Subcutaneous abdominal adipose tissue (tissue), 5 donors: ENCODE measurements around the gene ZSCAN18.

Source experiments
- H3K27ac ChIP-seq: one replicate; pipeline ENCODE4 v1.7.0; 2013; ENCODE audit warnings: low read depth, mild to moderate bottlenecking, inconsistent platforms, low read length, moderate library complexity
- H3K27me3 ChIP-seq, 5 donors: one replicate each; pipeline ENCODE4 v1.7.0; 2013; ENCODE audit warnings: low read length in 5 of 5, inconsistent platforms in 1 of 5; ENCODE audit not compliant: control insufficient read depth in 5 of 5, insufficient read depth in 4 of 5
- H3K36me3 ChIP-seq, 5 donors: one replicate each; pipeline ENCODE4 v1.7.0; 2013; ENCODE audit warnings: low read length in 5 of 5; ENCODE audit not compliant: control insufficient read depth in 5 of 5, insufficient read depth in 5 of 5
- H3K4me1 ChIP-seq, 5 donors: one replicate each; pipeline ENCODE4 v1.7.0; 2013; ENCODE audit warnings: low read length in 5 of 5, mild to moderate bottlenecking in 3 of 5, moderate library complexity in 1 of 5; ENCODE audit not compliant: control insufficient read depth in 5 of 5, insufficient read depth in 5 of 5
- H3K4me3 ChIP-seq, 5 donors: one replicate each; pipeline ENCODE4 v1.7.0; 2013; ENCODE audit warnings: low read length in 5 of 5, low read depth in 1 of 5
- H3K9ac ChIP-seq, 5 donors: one replicate each; pipeline ENCODE4 v1.7.0; 2013; ENCODE audit warnings: low read length in 5 of 5, mild to moderate bottlenecking in 4 of 5, moderate library complexity in 3 of 5
- H3K9me3 ChIP-seq, 5 donors: one replicate each; pipeline ENCODE4 v1.7.0; 2013; ENCODE audit warnings: low read length in 5 of 5; ENCODE audit not compliant: control insufficient read depth in 5 of 5
- donor health status: healthy.
- donor health status: healthy.
- donor health status: healthy.
- donor health status: healthy.
- donor health status: healthy.

Gene ZSCAN18

DNA sequence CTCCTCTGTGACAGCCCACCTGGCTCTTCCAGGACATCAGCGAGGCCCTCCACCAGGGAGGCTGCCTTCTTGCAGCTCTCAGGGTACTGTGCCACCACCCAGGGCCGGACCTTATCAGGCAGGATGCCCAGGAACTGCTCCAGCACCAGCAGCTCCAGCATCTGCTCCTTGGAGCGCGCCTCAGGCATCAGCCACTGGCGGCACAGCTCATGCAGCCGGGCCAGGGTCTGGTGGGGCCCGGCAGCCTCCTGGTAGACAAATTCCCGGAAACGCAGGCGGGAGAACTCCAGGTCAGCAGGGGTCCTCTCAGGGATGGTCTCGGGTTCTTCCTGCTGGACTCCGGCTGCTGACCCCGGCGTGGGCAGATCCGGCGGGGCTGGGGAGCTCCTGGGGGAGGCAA lies 8.2 kb downstream of the ZSCAN18 start:
- H3K27me3 ChIP-seq = no peaks in the 10 kb centered on the region
- H3K36me3 ChIP-seq = peaks cover 0 to 37% (median 35%) of the 10 kb centered on the region in 5 donors
- H3K9ac ChIP-seq = no peak overlapping the region
- H3K4me3 ChIP-seq = no peak overlapping the region
- H3K4me1 ChIP-seq = peaks cover 0 to 2% (median 0%) of the 10 kb centered on the region in 5 donors
- peaks cover 0 to 60% (median 50%) of the 10 kb centered on the region in 5 donors for H3K9me3 ChIP-seq
- no peak overlapping the region for H3K27ac ChIP-seq

- Histone ChIP-seq H3K36me3 (peaks cover 0 to 47% (median 44%) of the 10 kb centered on the region in 5 donors), H3K4me3 (no peak overlapping the region), H3K9ac (no peak overlapping the region), H3K27me3 (no peaks in the 10 kb centered on the region), H3K9me3 (peaks cover 6 to 64% (median 59%) of the 10 kb centered on the region in 5 donors), H3K4me1 (peaks cover 0 to 2% (median 0%) of the 10 kb centered on the region in 5 donors), H3K27ac (no peak overlapping the region)
Observed at GRCh38 chr19:58088521-58089052, 9.4 kb downstream of the ZSCAN18 start.

DNA sequence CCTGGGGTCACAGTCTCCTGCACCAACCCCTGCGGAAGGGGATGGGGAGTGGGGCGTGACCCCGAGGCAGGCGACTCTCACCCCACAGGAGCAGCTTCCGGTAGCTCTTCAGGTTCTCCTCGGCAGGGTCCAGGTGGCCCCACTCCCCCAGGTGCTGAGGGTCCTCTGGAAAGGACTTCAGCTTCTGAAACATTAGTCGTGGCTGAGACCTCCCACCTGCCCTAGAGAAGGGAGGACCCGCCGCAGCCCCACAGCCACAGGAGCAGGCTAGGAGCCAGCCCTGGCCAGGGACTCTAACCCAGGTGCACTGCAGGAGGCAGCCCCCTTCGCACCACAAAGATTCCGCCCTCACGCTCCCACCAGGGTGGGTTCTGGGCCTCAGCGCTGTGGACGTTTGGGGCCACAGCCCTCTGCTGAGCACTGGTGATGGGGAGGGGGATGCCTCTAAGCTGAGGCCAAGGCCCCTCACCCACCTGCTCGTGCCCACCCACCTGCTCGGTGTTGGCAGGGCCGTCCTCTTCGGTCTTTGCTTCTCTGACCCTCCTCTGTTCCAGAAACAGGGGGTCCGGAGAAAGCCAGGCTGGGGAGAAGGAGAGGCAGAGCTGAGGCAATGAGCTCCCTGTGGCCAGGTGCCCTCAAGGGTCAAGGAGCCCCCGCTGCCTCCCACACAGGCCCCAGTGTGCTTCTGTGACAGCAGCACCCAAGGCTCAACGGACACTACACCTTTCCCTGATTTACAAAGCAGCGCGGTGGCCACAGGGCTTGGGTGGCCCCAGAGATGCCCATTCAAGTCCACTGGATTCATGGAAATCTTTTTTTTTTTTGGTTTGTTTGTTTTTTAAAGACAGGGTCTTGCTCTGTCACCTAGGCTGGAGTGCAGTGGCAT lies 11.0 kb downstream of the ZSCAN18 start:
- Histone ChIP-seq H3K36me3 (peaks cover 0 to 47% (median 44%) of the 10 kb centered on the region in 5 donors), H3K9me3 (peaks cover 8 to 71% (median 66%) of the 10 kb centered on the region in 5 donors)

GRCh38 chr19:58085348-58085875 lies 12.6 kb downstream of the ZSCAN18 start:
- Histone ChIP-seq H3K36me3 (peaks cover 0 to 47% (median 40%) of the 10 kb centered on the region in 5 donors), H3K4me1 (no peaks in the 10 kb centered on the region), H3K9ac (no peak overlapping the region), H3K4me3 (peak overlapping the region in 3 of 5 donors; percentile 17 to 54 (median 27)), H3K27me3 (no peaks in the 10 kb centered on the region), H3K27ac (no peak overlapping the region), H3K9me3 (peaks cover 14 to 81% (median 73%) of the 10 kb centered on the region in 5 donors)

More for the DNA sequence above, 11.0 kb downstream of the ZSCAN18 start:
- no peaks in the 10 kb centered on the region for H3K4me1 ChIP-seq
- H3K27me3 ChIP-seq = no peaks in the 10 kb centered on the region
- no peak overlapping the region for H3K9ac ChIP-seq
- no peak overlapping the region for H3K4me3 ChIP-seq
- H3K27ac ChIP-seq = no peak overlapping the region

DNA sequence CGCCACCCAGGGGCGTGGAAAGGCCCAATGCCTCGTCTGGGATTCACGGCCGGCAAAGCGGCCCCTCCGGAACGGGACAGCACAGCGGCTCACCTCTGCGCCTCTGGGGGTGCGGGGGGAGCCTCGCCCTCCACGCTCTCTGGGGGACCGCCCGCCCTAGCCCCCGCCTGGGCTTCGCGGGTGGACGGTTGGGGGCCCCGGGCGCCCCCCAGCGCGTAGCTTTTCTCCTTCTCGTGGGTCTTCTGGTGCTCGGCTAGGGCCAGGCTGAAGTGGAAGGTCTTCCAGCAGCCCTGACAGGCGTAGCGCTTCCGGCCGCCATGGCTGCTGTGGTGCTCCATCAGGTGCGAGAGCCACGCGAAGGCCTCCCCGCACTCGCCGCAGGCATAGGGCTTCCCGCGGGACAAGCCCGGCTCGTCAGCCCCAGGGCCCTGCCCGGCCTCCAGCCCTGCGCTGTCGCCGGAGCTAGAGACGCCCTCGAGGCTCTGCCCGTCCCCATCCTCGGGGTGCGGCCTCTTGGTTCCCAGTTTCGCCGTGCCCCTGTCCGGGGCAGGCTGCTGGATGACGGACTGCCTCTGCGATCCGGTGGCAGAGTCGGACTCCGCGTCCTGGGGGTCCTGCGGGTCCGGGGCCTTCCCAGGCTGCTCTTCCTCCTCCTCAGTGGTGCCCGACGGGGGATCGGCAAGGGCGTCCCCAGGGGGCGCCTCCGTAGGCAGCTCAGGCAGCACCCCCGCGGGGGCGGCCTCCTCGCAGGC lies 13.3 kb downstream of the ZSCAN18 start:
- peaks cover 0 to 47% (median 40%) of the 10 kb centered on the region in 5 donors for H3K36me3 ChIP-seq

DNA sequence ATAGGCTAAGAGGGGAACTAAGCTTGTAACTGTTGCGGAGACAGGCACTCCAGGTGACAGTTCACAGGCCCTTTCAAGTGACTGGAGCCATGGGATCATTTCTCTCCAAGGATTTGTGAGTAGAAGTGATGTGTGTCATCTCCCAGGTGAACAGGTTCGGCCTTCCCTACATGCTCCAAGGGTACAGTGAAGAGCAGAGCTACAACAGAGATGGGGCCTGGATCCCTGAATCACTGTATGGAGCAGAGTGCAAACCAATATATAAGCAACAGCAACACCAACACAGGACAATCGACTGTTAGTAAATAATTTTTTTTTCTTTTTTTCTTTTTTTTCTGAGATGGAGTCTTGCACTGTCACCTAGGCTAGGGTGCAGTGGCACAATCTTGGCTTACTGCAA lies 15.0 kb downstream of the ZSCAN18 start:
- Histone ChIP-seq H3K36me3 (peaks cover 0 to 38% (median 37%) of the 10 kb centered on the region in 5 donors), H3K4me1 (no peaks in the 10 kb centered on the region), H3K27ac (no peak overlapping the region), H3K27me3 (no peaks in the 10 kb centered on the region), H3K9me3 (peaks cover 19 to 83% (median 76%) of the 10 kb centered on the region in 5 donors), H3K9ac (no peak overlapping the region), H3K4me3 (peak overlapping the region in 3 of 5 donors; percentile 27 to 63 (median 37))

More for the DNA sequence above, 13.3 kb downstream of the ZSCAN18 start:
- Histone ChIP-seq H3K4me1 (no peaks in the 10 kb centered on the region), H3K9ac (no peak overlapping the region), H3K27me3 (no peaks in the 10 kb centered on the region), H3K9me3 (peaks cover 19 to 80% (median 75%) of the 10 kb centered on the region in 5 donors), H3K4me3 (peak overlapping the region in 2 of 5 donors; percentile 27 to 54), H3K27ac (no peak overlapping the region)

- Histone ChIP-seq H3K9ac (no peak overlapping the region), H3K9me3 (peaks cover 23 to 87% (median 78%) of the 10 kb centered on the region in 5 donors), H3K27me3 (no peaks in the 10 kb centered on the region), H3K36me3 (peaks cover 0 to 11% (median 10%) of the 10 kb centered on the region in 5 donors), H3K4me3 (peak overlapping the region in 2 of 5 donors; percentile 31 to 41), H3K4me1 (no peaks in the 10 kb centered on the region), H3K27ac (no peak overlapping the region)
Observed at GRCh38 chr19:58079792-58080191, 18.2 kb downstream of the ZSCAN18 start.

GRCh38 chr19:58067240-58067912 lies 30.7 kb downstream of the ZSCAN18 start:
- Histone ChIP-seq H3K9me3 (peaks cover 41 to 89% (median 87%) of the 10 kb centered on the region in 5 donors), H3K27me3 (peaks cover 0 to 3% (median 0%) of the 10 kb centered on the region in 5 donors), H3K27ac (no peak overlapping the region), H3K4me3 (peak overlapping the region; percentile 32 to 65 (median 53)), H3K4me1 (peaks cover 0 to 6% (median 0%) of the 10 kb centered on the region in 5 donors), H3K36me3 (peaks cover 23 to 51% (median 45%) of the 10 kb centered on the region in 5 donors), H3K9ac (peak overlapping the region in 1 of 5 donors; percentile 68)

GRCh38 chr19:58063712-58064111 lies 34.3 kb downstream of the ZSCAN18 start:
- peak overlapping the region in 4 of 5 donors; percentile 0 to 51 (median 32) for H3K4me3 ChIP-seq
- peaks cover 17 to 51% (median 44%) of the 10 kb centered on the region in 5 donors for H3K36me3 ChIP-seq
- H3K9ac ChIP-seq = no peak overlapping the region
- peaks cover 37 to 73% (median 62%) of the 10 kb centered on the region in 5 donors for H3K9me3 ChIP-seq
- peaks cover 0 to 3% (median 0%) of the 10 kb centered on the region in 5 donors for H3K27me3 ChIP-seq
- H3K4me1 ChIP-seq = peaks cover 6 to 13% (median 11%) of the 10 kb centered on the region in 5 donors
- H3K27ac ChIP-seq = no peak overlapping the region
